ENCODE data around the gene IFI30.

DNA sequence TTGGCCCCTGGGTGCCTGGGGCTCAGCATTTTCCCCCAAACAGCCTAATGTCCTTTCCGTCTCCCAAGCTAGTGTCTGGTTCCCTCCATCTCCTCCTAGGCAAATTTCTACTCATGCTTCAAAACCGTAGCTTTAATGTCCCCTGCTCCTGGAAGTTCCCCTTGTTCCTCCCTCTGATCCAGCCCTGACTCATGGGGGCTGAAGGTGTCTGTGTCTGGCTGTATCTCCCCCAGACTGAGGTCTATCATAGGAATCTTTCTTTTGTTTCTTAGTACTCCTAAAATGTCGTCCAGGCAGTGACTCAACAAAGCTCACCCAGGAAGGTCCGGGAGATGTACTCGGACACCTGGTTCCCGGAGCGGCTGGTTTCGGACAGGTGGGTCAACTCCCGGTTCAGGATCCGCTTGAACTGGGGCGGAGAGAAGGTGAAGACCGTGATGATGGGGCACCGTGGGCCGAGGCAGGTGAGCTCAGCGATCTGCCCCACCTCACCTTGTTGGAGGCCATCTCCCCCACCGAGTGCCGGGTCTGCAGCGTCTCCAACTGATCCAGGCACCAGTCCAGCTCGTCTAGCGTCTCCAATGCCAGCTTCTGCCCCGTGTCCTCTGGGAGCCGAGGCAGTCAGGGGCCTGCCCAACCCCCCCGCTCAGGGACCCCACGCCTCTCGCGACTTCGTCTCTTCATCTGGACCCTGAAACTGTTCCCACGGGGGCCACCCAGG is 46.5 kb downstream of the IFI30 start:
- TF ChIP-seq, protein P1, sequence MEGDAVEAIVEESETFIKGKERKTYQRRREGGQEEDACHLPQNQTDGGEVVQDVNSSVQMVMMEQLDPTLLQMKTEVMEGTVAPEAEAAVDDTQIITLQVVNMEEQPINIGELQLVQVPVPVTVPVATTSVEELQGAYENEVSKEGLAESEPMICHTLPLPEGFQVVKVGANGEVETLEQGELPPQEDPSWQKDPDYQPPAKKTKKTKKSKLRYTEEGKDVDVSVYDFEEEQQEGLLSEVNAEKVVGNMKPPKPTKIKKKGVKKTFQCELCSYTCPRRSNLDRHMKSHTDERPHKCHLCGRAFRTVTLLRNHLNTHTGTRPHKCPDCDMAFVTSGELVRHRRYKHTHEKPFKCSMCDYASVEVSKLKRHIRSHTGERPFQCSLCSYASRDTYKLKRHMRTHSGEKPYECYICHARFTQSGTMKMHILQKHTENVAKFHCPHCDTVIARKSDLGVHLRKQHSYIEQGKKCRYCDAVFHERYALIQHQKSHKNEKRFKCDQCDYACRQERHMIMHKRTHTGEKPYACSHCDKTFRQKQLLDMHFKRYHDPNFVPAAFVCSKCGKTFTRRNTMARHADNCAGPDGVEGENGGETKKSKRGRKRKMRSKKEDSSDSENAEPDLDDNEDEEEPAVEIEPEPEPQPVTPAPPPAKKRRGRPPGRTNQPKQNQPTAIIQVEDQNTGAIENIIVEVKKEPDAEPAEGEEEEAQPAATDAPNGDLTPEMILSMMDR (IDR thresholded peaks at IDR 0.05), result no peak
- no peak for TF ChIP-seq POLR2A (IDR thresholded peaks at IDR 0.05)

All from thyroid gland (tissue), 4 donors.